CD4-positive, alpha-beta T cell treated with Interferon alpha-2 for 1 hour (primary cell): Measurements from ENCODE around the gene MCEE.
"Not testable (repeated sequence)": the region's sequence is repeated elsewhere in the genome, so short reads cannot be mapped to it uniquely, and the experiment has no call there.

Source experiments
- DNase-seq, 2 donors: peaks; one replicate each; pipeline ENCODE4 v3.0.0-alpha.2; 2020 to 2022

Gene MCEE

GRCh38 chr2:71125506-71126294 lies 4.3 kb downstream of the MCEE start:
- DNase-seq = no peak

GRCh38 chr2:71122387-71123298 lies 7.4 kb downstream of the MCEE start:
- no peak for DNase-seq

- no peak for DNase-seq
Measured at GRCh38 chr2:71121479-71121878, 8.6 kb downstream of the MCEE start.

- DNase-seq = no peak
Measured at GRCh38 chr2:71120195-71120594, 9.8 kb downstream of the MCEE start.

DNA sequence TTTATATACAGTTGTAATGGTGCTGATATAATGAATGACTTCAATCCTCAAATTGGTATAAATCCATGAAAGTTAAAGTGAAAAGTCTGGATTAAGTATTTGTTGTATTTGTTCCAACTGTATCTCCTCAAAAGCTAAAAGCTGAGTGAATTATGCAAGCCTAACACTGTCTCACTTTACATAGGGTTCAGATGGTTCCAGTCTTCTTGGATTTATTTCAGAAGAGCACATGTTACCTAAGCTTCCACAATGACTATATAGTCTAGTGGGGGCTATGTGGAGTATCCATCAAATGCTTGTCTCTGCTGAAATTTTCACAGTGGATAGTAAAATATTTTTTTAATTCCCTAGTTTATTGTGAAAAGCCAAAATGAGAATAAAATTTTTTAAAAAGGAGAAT lies 13.0 kb downstream of the MCEE start:
- DNase-seq = no peak

DNA sequence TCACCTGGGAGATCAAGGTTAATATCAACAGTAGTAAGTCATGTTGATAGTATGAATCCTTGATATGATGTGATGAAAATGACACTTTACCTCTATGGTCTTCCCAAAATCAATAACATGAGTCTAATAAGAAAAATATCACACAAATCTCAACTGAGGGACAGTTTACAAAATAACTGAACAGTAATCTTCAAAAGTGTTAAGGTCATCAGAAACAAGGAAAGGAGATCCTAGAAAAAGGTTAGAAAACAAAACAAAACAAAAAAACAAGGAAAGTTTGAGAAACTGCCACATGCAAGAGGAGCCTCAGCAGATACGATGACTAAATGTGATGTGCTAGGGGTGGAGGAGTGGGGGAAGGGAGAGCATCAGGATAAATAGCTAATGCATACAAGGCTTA lies 16.2 kb downstream of the MCEE start:
- DNase-seq = no peak

DNA sequence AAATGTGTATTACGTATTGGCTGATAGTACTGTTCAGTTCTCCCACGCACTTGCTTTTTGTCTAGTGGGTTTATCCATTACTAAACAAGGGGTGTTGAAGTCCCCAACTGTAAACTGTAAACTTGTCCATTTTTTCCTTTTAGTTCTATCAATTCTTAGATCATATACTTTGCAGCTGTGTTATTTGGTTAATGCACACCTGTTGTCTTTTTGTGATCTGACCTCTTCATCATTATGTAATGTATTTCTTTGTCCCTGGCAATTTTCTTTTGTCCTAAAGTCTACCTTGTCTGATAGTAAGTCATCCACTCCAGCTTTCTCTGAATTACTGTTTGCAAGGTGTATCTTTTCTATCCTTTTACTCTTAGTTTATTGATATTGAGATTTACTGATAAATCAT lies 21.9 kb downstream of the MCEE start:
- no peak for DNase-seq

DNA sequence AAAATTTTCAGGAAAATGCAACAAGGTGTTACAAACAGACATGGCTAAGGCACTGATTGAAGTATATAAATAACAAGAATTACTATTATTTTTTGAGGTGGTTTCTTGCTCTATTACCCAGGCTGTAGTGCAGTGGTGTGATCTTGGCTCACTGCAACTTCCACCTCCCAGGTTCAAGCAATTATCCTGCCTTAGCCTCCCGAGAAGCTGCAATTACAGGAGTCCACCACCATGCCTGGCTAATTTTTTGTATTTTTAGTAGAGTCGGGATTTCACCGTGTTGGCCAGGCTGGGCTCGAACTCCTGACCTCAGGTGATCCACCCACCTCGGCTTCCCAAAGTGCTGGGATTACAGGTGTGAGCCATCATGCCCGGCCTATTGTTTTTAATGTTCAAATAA lies 23.6 kb downstream of the MCEE start:
- not testable (repeated sequence) for DNase-seq

DNA sequence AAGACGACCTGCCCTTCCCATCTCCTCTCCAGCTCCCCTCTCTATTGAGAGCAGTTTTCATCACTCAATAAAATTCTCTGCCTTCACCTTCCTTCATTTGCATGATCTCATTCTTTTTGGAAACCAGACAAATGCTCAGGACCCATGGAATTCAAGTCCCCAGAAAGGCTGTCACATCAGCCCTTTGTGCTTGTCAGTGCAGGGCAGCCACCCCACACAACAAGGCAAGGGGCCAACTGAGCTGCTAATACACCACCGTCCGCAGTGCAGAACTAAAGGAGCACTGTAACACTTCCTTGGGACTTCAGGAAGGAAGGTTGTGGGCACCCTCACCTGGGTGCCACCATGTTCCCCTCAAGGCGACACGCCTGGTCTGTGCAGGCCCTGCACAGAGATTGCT lies 26.2 kb downstream of the MCEE start:
- DNase-seq = no peak

GRCh38 chr2:71102981-71103681 lies 26.9 kb downstream of the MCEE start:
- no peak for DNase-seq

DNA sequence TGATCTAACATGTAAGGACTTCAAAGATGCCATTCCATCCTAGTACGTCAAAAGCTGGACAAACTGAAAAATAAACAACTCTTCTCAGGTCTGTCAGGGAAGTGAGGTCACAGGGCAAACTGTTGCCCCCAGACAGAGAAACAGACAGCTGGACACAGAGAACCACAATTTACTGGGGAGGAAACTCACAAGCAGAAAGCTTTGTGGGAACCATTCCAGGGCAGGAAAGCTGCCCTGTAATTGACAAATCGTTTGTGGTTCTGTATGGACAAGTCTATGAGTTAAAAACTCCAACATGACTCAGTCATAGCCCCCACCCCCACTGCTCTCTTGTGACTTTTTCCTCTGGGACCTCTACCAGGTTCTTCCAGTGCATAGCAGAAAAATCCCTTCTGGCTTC lies 28.4 kb downstream of the MCEE start:
- DNase-seq = no peak

- DNase-seq = peak; percentile 37 to 52
Measured at GRCh38 chr2:71100195-71100964, 29.6 kb downstream of the MCEE start.

DNA sequence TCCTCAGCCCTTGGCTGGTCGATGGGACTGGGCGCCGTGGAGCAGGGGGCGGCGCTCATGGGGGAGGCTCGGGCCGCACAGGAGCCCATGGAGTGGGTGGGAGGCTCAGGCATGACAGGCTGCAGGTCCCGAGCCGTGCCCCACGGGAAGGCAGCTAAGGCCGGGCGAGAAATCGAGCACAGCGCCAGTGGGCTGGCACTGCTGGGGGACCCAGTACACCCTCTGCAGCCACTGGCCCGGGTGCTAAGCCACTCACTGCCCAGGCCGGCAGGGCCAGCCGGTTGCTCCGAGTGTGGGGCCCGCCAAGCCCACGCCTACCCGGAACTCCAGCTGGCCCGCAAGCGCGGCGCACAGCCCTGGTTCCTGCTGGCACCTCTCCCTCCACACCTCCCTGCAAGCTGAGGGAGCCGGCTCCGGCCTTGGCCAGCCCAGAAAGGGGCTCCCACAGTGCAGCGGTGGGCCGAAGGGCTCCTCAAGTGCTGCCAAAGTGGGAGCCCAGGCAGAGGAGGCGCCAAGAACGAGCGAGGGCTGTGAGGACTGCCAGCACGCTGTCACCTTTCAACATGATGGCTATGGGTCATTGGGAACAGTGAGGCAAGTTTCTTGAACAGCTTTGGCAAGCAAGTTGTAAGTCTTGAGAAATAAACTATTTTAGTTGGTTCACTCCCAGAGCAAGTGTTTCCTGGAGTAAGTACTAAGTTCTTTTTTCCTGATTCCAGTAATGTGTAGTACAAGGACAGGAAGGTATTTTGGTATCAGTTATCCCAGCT lies 37.4 kb downstream of the MCEE start:
- DNase-seq = not testable (repeated sequence)

GRCh38 chr2:71091808-71092207 lies 38.2 kb downstream of the MCEE start:
- DNase-seq = not testable (repeated sequence)

- DNase-seq = not testable (repeated sequence)
Measured at GRCh38 chr2:71089475-71089874, 40.6 kb downstream of the MCEE start.

DNA sequence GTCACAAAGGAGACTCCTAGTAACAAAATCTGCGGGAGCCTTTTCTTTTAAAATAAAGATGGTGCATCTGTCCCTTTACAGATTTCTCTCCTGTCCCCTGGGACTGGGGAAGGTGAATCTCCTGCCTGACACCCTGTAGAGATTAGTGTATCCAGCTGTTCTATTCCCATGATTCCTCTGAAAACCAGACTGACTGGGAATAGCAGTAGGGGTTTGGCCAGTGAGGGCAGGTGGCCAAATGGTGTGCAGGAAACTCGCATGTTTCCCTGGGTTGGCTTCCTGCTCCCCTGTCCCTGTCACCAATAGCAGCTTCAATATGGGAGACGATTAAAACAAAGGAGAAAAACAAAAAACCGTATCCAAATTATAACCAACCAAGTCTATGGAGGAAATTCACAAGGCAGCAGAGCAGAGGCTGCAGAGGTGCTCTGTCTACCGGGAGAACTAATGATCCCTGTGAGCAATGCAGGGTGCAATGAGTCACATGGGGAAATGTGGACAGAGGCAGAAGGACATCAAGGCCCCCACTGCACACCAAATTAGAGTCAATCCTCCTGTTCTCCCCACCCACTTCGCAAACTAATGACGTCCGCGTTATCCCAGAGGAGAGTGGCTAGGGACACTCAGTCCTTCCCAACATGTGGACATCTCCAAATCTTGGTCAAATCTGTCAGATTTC lies 44.6 kb downstream of the MCEE start:
- not testable (repeated sequence) for DNase-seq

- DNase-seq = not testable (repeated sequence)
Measured at GRCh38 chr2:71083752-71084312, 46.2 kb downstream of the MCEE start.

DNA sequence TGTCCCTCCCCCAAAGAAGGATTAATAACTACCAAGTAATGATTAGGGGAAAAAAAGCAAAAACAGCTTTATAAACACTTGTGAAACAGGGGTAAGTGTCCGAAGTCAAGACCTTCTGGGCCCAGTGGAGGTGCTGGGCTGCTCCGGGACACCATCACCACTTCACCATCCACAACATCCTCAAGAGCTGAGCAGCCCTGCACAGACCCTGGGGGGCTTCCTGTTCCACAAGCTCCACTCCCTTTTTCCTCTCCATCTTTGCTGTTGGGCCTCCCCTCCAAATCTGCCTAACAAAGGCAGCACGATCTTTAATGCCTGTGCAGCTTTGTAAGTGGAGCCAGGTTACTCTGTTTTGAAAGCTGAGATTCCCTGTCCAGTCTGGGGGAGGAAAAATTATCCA lies 46.7 kb downstream of the MCEE start:
- not testable (repeated sequence) for DNase-seq

DNA sequence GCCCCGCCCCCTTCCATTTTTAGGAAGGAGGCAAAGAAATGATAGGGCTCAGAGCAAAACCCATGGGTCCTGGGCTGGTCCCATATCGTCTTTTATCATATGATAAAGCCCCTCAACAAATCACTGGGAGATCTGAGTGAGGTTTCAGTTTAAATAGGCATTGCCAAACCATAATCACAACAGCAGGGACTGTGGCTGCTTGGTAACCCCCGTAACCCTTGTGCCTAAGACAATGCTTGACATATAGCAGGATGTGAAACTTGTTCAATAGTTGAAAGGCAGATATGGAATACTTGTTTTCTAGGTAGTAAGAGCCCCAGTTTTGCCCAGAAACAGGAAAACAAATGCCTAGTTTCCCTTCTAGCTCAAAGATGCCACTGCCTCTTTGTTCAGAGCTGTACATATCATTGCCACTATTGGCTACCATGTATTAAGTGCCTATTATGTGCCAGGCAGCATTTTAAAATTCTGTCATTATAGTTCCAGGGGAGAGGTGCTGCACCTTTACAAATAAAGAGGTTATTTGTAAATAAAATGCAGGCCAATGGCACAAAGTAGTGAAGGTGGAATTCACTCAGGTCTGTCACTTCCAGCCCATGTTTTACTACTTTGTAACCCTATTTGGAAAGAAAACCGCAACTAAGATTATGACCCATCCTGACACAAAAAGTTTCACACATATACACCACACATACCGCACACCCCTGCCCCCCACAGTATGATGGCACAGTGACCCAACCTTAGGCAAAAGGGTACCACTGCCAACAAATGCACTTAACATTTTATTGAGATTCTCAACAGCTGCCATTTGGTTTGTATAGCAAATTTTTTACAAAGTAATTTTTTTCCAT lies 47.4 kb downstream of the MCEE start:
- DNase-seq = no peak

DNA sequence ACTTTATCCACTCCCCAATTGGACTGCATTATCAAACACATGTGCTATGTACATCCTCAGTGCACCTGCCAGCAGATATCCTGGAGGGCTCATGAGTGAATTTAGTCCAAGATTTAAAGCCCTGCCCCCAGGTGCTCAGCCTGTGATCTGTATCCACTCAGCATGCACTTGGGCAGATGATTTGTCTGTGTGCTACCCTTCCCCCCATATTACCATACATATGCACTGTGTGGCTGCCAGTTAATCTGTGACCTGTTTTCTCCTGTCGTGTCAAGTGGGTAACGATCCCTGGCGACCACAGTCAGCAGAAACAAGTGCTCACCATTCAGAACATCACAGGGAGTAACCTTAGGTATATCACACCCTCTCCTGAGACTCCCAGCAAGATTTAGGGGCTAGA lies 51.4 kb downstream of the MCEE start:
- DNase-seq = no peak
